Measurements from ENCODE around the gene ARMS2.

ARMS2 gene

GRCh38 chr10:122454603-122455080 is at the start of gene ARMS2:
ARMS2 (plus strand) TSS chr10:122454653; CDS start chr10:122454728, 75 bp downstream.
- no peak for DNase-seq

- no peak for DNase-seq
These were observed 46.9 kb upstream of the ARMS2 start for GRCh38 chr10:122407375-122408125.

GRCh38 chr10:122413327-122413726 is 41.1 kb upstream of the ARMS2 start:
- DNase-seq = no peak

GRCh38 chr10:122417667-122418066 is 36.8 kb upstream of the ARMS2 start:
- DNase-seq = no peak

GRCh38 chr10:122419016-122419415 is 35.4 kb upstream of the ARMS2 start:
- DNase-seq = no peak

GRCh38 chr10:122419876-122420623 is 34.4 kb upstream of the ARMS2 start:
- DNase-seq = no peak

GRCh38 chr10:122420624-122421007 is 33.8 kb upstream of the ARMS2 start:
- DNase-seq = no peak

GRCh38 chr10:122421054-122421625 is 33.3 kb upstream of the ARMS2 start:
- DNase-seq = no peak

GRCh38 chr10:122421742-122422141 is 32.7 kb upstream of the ARMS2 start:
- no peak for DNase-seq

GRCh38 chr10:122422266-122422989 is 32.0 kb upstream of the ARMS2 start:
- no peak for DNase-seq

GRCh38 chr10:122424059-122424458 is 30.4 kb upstream of the ARMS2 start:
- DNase-seq = no peak

- no peak for DNase-seq
These were observed 27.6 kb upstream of the ARMS2 start for GRCh38 chr10:122426829-122427228.

- no peak for DNase-seq
These were observed 27.2 kb upstream of the ARMS2 start for GRCh38 chr10:122427280-122427679.

- DNase-seq = no peak
These were observed 19.1 kb upstream of the ARMS2 start for GRCh38 chr10:122435212-122435827.

- DNase-seq = no peak
These were observed 12.5 kb upstream of the ARMS2 start for GRCh38 chr10:122441961-122442360.

GRCh38 chr10:122445469-122445868 is 9.0 kb upstream of the ARMS2 start:
- DNase-seq = no peak

GRCh38 chr10:122445904-122446303 is 8.5 kb upstream of the ARMS2 start:
- no peak for DNase-seq

- DNase-seq = no peak
These were observed 7.6 kb upstream of the ARMS2 start for GRCh38 chr10:122446668-122447423.

- no peak for DNase-seq
These were observed 5.9 kb upstream of the ARMS2 start for GRCh38 chr10:122448600-122448999.

GRCh38 chr10:122449153-122449552 is 5.3 kb upstream of the ARMS2 start:
- no peak for DNase-seq

- no peak for DNase-seq
These were observed 4.0 kb upstream of the ARMS2 start for GRCh38 chr10:122450353-122450990.

Measured in activated naive CD4-positive, alpha-beta T cell treated with anti-CD3 and anti-CD28 coated beads, Interleukin-2, amount 50 U/mL, for 16 hours (primary cell).